Right kidney (tissue), 9 donors: ENCODE measurements around the gene JMJD6.
"Not testable (repeated sequence)": the region's sequence is repeated elsewhere in the genome, so short reads cannot be mapped to it uniquely, and the experiment has no call there.

Experiments
- DNase-seq: peaks from one replicate; pipeline ENCODE4 v3.0.0-alpha.2; 2016
- long read RNA-seq, 8 donors: transcript quantifications; one replicate each; lab custom pipeline, GENCODE V29; 2026

The JMJD6 gene
- long read RNA-seq, donor 1, transcript JMJD6-202 (6 exons, 1,603 nt), result major isoform, 5 of 10 reads
- long read RNA-seq, donor 1, partial matches to known transcripts, result 0 of 10 reads
- long read RNA-seq, donor 1, other reads (novel, unspliced or antisense), result 0 of 10 reads
- long read RNA-seq, donor 2, partial matches to known transcripts, result 0 of 3 reads
- long read RNA-seq, donor 2, other reads (novel, unspliced or antisense), result 0 of 3 reads
- long read RNA-seq, donor 3, partial matches to known transcripts, result 0 of 5 reads
- long read RNA-seq, donor 3, other reads (novel, unspliced or antisense), result 0 of 5 reads
- long read RNA-seq, donor 4, partial matches to known transcripts, result 0 of 4 reads
- long read RNA-seq, donor 4, other reads (novel, unspliced or antisense), result 0 of 4 reads
- long read RNA-seq, donor 5, partial matches to known transcripts, result 0 of 5 reads
- long read RNA-seq, donor 5, other reads (novel, unspliced or antisense), result 0 of 5 reads
- long read RNA-seq, donor 6, partial matches to known transcripts, result 0 of 4 reads
- long read RNA-seq, donor 6, other reads (novel, unspliced or antisense), result 0 of 4 reads
- long read RNA-seq, donor 7, result 0 reads
- long read RNA-seq, donor 8, transcript JMJD6-202 (6 exons, 1,603 nt), result major isoform, 7 of 11 reads
- long read RNA-seq, donor 8, partial matches to known transcripts, result 0 of 11 reads
- long read RNA-seq, donor 8, other reads (novel, unspliced or antisense), result 0 of 11 reads

GRCh38 chr17:76726231-76726775 is at the start of gene JMJD6:
JMJD6 (minus strand) TSS chr17:76726606; CDS start chr17:76726475, 131 bp downstream.
- DNase-seq, result peak; percentile 95

GRCh38 chr17:76775021-76775600 is 48.7 kb upstream of the JMJD6 start:
- DNase-seq, result no peak

GRCh38 chr17:76772842-76773525 is 46.6 kb upstream of the JMJD6 start:
- DNase-seq, result no peak

- no peak for DNase-seq
These were observed 32.2 kb upstream of the JMJD6 start for GRCh38 chr17:76758570-76758969.

- no peak for DNase-seq
These were observed 30.9 kb upstream of the JMJD6 start for GRCh38 chr17:76757256-76757655.

GRCh38 chr17:76755285-76755684 is 28.9 kb upstream of the JMJD6 start:
- DNase-seq, result no peak

- DNase-seq, result no peak
These were observed 26.9 kb upstream of the JMJD6 start for GRCh38 chr17:76753061-76753961.

GRCh38 chr17:76752006-76752405 is 25.6 kb upstream of the JMJD6 start:
- no peak for DNase-seq

- no peak for DNase-seq
These were observed 25.1 kb upstream of the JMJD6 start for GRCh38 chr17:76751416-76751993.

GRCh38 chr17:76748657-76749056 is 22.3 kb upstream of the JMJD6 start:
- no peak for DNase-seq

GRCh38 chr17:76747716-76748363 is 21.4 kb upstream of the JMJD6 start:
- no peak for DNase-seq

- DNase-seq, result not testable (repeated sequence)
These were observed 19.4 kb upstream of the JMJD6 start for GRCh38 chr17:76745785-76746184.

GRCh38 chr17:76744747-76745146 is 18.3 kb upstream of the JMJD6 start:
- DNase-seq, result no peak

- no peak for DNase-seq
These were observed 16.6 kb upstream of the JMJD6 start for GRCh38 chr17:76742958-76743357.

GRCh38 chr17:76740329-76741118 is 14.1 kb upstream of the JMJD6 start:
- no peak for DNase-seq

- DNase-seq, result not testable (repeated sequence)
These were observed 13.2 kb upstream of the JMJD6 start for GRCh38 chr17:76739568-76740115.

GRCh38 chr17:76738468-76738850 is 12.1 kb upstream of the JMJD6 start:
- no peak for DNase-seq

- DNase-seq, result no peak
These were observed 11.5 kb upstream of the JMJD6 start, which contains the start of gene MFSD11 for GRCh38 chr17:76737676-76738467. MFSD11 (plus strand) TSS chr17:76738119; CDS start chr17:76738353, 234 bp downstream.
